ENCODE measurements around the gene PIGQ.

The PIGQ gene

GRCh38 chr16:626787-627453 lies 57.2 kb downstream of the PIGQ start:
- H3K36me3 ChIP-seq (ENCODE audit: control insufficient read depth, low read depth, low read length) = no peaks in the 10 kb centered on the region
- H3K9me3 ChIP-seq (ENCODE audit: control insufficient read depth, low read depth, low read length) = no peaks in the 10 kb centered on the region
- peaks cover 11% of the 10 kb centered on the region for H3K4me1 ChIP-seq (ENCODE audit: control insufficient read depth, low read depth, low read length)
- H3K27ac ChIP-seq (ENCODE audit: low read length) = no peak overlapping the region
- no peak overlapping the region for H3K4me3 ChIP-seq (ENCODE audit: low read length)
- H3K27me3 ChIP-seq (ENCODE audit: control insufficient read depth, insufficient read depth, low read length) = no peaks in the 10 kb centered on the region
- H3K9ac ChIP-seq (ENCODE audit: low read length) = no peak overlapping the region

GRCh38 chr16:627454-628239 lies 57.9 kb downstream of the PIGQ start:
- Histone ChIP-seq H3K27ac (ENCODE audit: low read length) (no peak overlapping the region), H3K9me3 (ENCODE audit: control insufficient read depth, low read depth, low read length) (no peaks in the 10 kb centered on the region), H3K36me3 (ENCODE audit: control insufficient read depth, low read depth, low read length) (no peaks in the 10 kb centered on the region)

DNA sequence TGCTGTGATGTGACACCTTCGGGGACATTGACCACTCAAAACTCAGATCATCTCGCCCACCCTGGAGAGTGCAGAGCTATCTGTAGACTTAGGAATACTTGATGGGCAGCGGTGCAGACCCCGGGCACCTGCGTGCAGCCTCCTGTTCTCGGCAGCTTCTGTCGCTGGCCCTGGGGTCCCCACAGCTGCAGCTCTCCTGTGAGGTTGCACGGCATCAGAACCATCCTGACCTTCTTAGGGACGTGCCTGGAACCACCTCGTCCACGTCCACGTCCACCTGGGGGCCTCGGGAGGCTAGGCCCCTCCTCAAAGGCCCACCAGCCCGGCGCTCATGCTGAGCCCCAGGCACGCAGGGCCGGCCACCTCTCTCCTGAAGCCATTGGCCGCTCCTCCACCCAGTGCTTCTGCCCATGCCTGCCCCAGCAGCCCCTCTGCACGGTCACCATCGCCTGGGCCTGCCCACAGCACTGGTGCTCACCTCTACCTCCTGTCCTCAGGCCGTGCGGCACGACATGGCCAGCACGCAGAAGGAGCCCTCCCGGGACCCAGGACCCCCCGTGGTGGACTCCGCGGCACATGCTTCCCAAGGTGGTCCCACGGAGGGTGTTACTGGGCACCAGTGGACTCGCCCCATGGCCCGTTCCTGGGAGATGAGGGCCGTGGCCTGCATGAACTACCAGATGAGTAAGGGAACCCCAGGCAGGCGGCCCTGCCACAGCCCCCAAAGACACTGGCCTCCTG lies 58.7 kb downstream of the PIGQ start:
- Histone ChIP-seq H3K4me1 (ENCODE audit: control insufficient read depth, low read depth, low read length) (peaks cover 11% of the 10 kb centered on the region), H3K36me3 (ENCODE audit: control insufficient read depth, low read depth, low read length) (no peaks in the 10 kb centered on the region), H3K9ac (ENCODE audit: low read length) (no peak overlapping the region), H3K9me3 (ENCODE audit: control insufficient read depth, low read depth, low read length) (no peaks in the 10 kb centered on the region), H3K4me3 (ENCODE audit: low read length) (no peak overlapping the region), H3K27me3 (ENCODE audit: control insufficient read depth, insufficient read depth, low read length) (no peaks in the 10 kb centered on the region), H3K27ac (ENCODE audit: low read length) (no peak overlapping the region)

More at GRCh38 chr16:627454-628239, 57.9 kb downstream of the PIGQ start:
- Histone ChIP-seq H3K4me1 (ENCODE audit: control insufficient read depth, low read depth, low read length) (peaks cover 11% of the 10 kb centered on the region), H3K27me3 (ENCODE audit: control insufficient read depth, insufficient read depth, low read length) (no peaks in the 10 kb centered on the region), H3K4me3 (ENCODE audit: low read length) (no peak overlapping the region), H3K9ac (ENCODE audit: low read length) (no peak overlapping the region)

- Histone ChIP-seq H3K4me1 (ENCODE audit: control insufficient read depth, low read depth, low read length) (peaks cover 11% of the 10 kb centered on the region), H3K36me3 (ENCODE audit: control insufficient read depth, low read depth, low read length) (no peaks in the 10 kb centered on the region), H3K27me3 (ENCODE audit: control insufficient read depth, insufficient read depth, low read length) (no peaks in the 10 kb centered on the region), H3K9me3 (ENCODE audit: control insufficient read depth, low read depth, low read length) (no peaks in the 10 kb centered on the region), H3K27ac (ENCODE audit: low read length) (no peak overlapping the region), H3K9ac (ENCODE audit: low read length) (peak overlapping the region; percentile 24), H3K4me3 (ENCODE audit: low read length) (no peak overlapping the region)
Observed at GRCh38 chr16:629185-629832, 59.5 kb downstream of the PIGQ start.

- Histone ChIP-seq H3K36me3 (ENCODE audit: control insufficient read depth, low read depth, low read length) (no peaks in the 10 kb centered on the region), H3K27me3 (ENCODE audit: control insufficient read depth, insufficient read depth, low read length) (no peaks in the 10 kb centered on the region), H3K9ac (ENCODE audit: low read length) (peak overlapping the region; percentile 24), H3K9me3 (ENCODE audit: control insufficient read depth, low read depth, low read length) (no peaks in the 10 kb centered on the region), H3K27ac (ENCODE audit: low read length) (peak overlapping the region; percentile 41), H3K4me3 (ENCODE audit: low read length) (no peak overlapping the region), H3K4me1 (ENCODE audit: control insufficient read depth, low read depth, low read length) (peaks cover 11% of the 10 kb centered on the region)
Observed at GRCh38 chr16:629833-630248, 60.1 kb downstream of the PIGQ start.

DNA sequence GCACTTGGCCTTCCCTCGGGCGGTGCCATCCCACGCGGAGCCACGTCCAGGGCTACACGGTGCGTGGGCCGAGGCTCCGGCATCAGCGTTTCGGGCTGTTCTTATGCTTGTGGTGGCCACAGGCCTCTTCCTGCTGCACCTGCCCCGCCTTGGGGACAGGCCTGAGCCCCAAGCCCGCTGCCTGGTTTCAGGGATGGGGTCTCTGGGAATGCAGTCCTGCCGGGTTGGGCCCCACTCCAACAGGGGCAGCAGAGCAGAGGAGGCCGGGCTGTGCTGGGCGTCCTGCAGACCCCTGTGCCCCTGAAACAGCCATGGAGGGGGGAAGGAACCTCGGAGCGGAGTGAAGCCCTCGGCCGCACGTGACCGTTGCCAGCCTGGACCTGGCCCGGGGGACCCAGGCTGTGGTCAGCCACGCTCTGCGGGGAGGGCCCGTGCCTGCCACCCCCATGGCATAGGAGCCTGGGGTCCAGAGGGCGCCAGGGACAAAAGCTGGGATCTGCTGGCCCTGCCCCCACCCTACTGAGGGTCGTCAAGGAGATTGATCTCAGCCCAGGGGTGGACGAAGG lies 60.6 kb downstream of the PIGQ start:
- peak overlapping the region; percentile 24 for H3K9ac ChIP-seq (ENCODE audit: low read length)
- H3K9me3 ChIP-seq (ENCODE audit: control insufficient read depth, low read depth, low read length) = no peaks in the 10 kb centered on the region
- no peaks in the 10 kb centered on the region for H3K27me3 ChIP-seq (ENCODE audit: control insufficient read depth, insufficient read depth, low read length)
- H3K27ac ChIP-seq (ENCODE audit: low read length) = peak overlapping the region; percentile 41
- peaks cover 11% of the 10 kb centered on the region for H3K4me1 ChIP-seq (ENCODE audit: control insufficient read depth, low read depth, low read length)
- no peaks in the 10 kb centered on the region for H3K36me3 ChIP-seq (ENCODE audit: control insufficient read depth, low read depth, low read length)
- H3K4me3 ChIP-seq (ENCODE audit: low read length) = peak overlapping the region; percentile 34

DNA sequence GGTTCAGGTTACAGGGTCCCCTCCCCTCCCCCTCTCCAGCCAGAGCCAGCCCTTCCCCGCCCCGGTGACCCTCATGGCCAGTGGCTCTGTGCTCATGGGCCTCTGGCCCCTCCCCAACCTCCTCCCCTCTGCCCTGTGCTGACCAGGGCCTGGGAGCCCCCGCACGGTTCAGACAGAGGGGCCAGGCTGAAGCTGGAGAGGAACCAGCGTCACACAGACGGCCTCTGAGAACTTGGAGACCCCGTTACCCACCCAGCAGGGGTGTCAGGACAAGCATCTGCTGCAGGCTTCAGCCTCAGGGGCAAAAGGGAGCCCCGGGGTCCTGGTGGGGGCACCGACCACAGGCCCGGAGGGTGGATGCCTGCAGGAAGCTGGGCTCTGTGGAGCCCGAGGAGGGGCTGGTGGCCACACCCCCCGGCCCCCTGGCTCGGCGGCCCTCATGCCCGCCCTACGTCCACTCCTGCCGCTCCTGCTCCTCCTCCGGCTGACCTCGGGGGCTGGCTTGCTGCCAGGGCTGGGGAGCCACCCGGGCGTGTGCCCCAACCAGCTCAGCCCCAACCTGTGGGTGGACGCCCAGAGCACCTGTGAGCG lies 61.1 kb downstream of the PIGQ start, which contains the start of gene WFIKKN1:
TSS of gene WFIKKN1 (plus strand) at position 171 of the 591 bp plus-strand sequence. CDS start at position 440, 269 bp downstream.
- peak within 1 kb of the TSS; percentile 24 for H3K9ac ChIP-seq (ENCODE audit: low read length)
- no peaks in the 10 kb centered on the region for H3K9me3 ChIP-seq (ENCODE audit: control insufficient read depth, low read depth, low read length)
- H3K4me3 ChIP-seq (ENCODE audit: low read length) = peak within 1 kb of the TSS; percentile 34
- peak within 1 kb of the TSS; percentile 41 for H3K27ac ChIP-seq (ENCODE audit: low read length)
- H3K36me3 ChIP-seq (ENCODE audit: control insufficient read depth, low read depth, low read length) = no peaks in the 10 kb centered on the region
- H3K4me1 ChIP-seq (ENCODE audit: control insufficient read depth, low read depth, low read length) = peaks cover 11% of the 10 kb centered on the region
- no peaks in the 10 kb centered on the region for H3K27me3 ChIP-seq (ENCODE audit: control insufficient read depth, insufficient read depth, low read length)

GRCh38 chr16:631808-632358 lies 62.1 kb downstream of the PIGQ start:
- Histone ChIP-seq H3K36me3 (ENCODE audit: control insufficient read depth, low read depth, low read length) (no peaks in the 10 kb centered on the region), H3K9me3 (ENCODE audit: control insufficient read depth, low read depth, low read length) (no peaks in the 10 kb centered on the region), H3K4me3 (ENCODE audit: low read length) (no peak overlapping the region), H3K27me3 (ENCODE audit: control insufficient read depth, insufficient read depth, low read length) (no peaks in the 10 kb centered on the region), H3K27ac (ENCODE audit: low read length) (no peak overlapping the region), H3K9ac (ENCODE audit: low read length) (no peak overlapping the region), H3K4me1 (ENCODE audit: control insufficient read depth, low read depth, low read length) (peaks cover 11% of the 10 kb centered on the region)

DNA sequence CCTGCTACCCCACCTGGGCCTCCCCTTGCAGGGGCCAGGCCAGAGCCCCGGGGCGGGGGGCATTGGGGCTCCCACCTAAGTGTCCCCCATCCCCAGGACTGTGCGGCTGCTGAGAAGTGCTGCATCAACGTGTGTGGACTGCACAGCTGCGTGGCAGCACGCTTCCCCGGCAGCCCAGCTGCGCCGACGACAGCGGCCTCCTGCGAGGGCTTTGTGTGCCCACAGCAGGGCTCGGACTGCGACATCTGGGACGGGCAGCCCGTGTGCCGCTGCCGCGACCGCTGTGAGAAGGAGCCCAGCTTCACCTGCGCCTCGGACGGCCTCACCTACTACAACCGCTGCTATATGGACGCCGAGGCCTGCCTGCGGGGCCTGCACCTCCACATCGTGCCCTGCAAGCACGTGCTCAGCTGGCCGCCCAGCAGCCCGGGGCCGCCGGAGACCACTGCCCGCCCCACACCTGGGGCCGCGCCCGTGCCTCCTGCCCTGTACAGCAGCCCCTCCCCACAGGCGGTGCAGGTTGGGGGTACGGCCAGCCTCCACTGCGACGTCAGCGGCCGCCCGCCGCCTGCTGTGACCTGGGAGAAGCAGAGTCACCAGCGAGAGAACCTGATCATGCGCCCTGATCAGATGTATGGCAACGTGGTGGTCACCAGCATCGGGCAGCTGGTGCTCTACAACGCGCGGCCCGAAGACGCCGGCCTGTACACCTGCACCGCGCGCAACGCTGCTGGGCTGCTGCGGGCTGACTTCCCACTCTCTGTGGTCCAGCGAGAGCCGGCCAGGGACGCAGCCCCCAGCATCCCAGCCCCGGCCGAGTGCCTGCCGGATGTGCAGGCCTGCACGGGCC lies 62.9 kb downstream of the PIGQ start:
- H3K4me3 ChIP-seq (ENCODE audit: low read length) = no peak overlapping the region
- peaks cover 12% of the 10 kb centered on the region for H3K4me1 ChIP-seq (ENCODE audit: control insufficient read depth, low read depth, low read length)
- no peaks in the 10 kb centered on the region for H3K9me3 ChIP-seq (ENCODE audit: control insufficient read depth, low read depth, low read length)
- H3K27ac ChIP-seq (ENCODE audit: low read length) = no peak overlapping the region
- no peak overlapping the region for H3K9ac ChIP-seq (ENCODE audit: low read length)
- H3K27me3 ChIP-seq (ENCODE audit: control insufficient read depth, insufficient read depth, low read length) = no peaks in the 10 kb centered on the region
- H3K36me3 ChIP-seq (ENCODE audit: control insufficient read depth, low read depth, low read length) = no peaks in the 10 kb centered on the region

Data from iPS-18a (cell line).